Activated gamma-delta T cell (primary cell): ENCODE data around the gene IL1RAPL2.
"Not testable (repeated sequence)": the region's sequence is repeated elsewhere in the genome, so short reads cannot be mapped to it uniquely, and the experiment has no call there.

Experiments
- DNase-seq: peaks from one replicate; lab custom pipeline; 2025; lab: John Stamatoyannopoulos, UW

IL1RAPL2 gene

DNA sequence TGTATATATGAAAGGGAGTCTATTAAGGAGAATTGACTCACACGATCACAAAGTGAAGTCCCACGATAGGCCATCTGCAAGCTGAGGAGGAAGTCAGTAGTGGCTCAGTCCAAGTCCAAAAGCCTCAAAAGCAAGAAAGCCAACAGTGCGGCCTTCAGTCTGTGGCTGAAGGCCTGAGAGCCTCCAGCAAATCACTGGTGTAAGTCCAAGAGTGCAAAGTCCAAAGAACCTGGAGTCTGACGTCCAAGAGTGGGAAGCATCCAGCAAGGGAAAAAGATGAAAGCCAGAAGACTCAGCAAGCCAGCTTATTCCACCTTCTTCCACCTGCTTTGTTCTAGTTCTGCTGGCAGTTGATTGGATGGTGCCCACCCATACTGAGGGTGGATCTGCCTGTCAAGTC is 104.1 kb downstream of the IL1RAPL2 start:
- DNase-seq, result no peak

DNA sequence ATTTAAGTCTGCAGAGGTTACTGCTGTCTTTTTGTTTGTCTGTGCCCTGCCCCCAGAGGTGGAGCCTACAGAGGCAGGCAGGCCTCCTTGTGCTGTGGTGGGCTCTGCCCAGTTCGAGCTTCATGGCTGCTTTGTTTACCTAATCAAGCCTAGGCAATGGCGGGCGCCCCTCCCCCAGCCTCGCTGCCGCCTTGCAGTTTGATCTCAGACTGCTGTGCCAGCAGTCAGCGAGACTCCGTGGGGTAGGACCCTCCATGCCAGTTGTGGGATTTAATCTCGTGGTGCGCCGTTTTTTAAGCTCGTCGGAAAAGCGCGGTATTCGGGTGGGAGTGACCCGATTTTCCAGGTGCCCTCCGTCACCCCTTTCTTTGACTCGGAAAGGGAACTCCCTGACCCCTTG is 111.5 kb downstream of the IL1RAPL2 start:
- not testable (repeated sequence) for DNase-seq

DNA sequence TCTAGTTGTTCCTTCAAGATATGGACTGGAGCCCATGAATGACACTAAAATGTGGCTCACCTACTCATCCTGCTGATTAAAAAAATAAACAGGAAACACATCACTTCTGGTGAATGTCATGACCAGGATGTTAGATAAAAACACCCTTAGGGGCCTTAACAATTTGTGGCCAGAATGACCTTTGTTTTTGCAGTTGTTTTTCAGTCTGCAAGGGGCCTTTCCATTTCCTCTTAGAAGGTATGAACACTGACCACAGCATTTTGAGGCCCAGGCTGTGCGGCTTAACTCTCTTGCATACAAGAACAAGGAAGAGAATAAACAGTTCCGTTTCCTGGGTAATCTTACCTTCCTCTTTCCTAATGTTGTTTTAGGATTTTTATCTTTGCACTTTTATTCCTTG is 113.2 kb downstream of the IL1RAPL2 start:
- no peak for DNase-seq

DNA sequence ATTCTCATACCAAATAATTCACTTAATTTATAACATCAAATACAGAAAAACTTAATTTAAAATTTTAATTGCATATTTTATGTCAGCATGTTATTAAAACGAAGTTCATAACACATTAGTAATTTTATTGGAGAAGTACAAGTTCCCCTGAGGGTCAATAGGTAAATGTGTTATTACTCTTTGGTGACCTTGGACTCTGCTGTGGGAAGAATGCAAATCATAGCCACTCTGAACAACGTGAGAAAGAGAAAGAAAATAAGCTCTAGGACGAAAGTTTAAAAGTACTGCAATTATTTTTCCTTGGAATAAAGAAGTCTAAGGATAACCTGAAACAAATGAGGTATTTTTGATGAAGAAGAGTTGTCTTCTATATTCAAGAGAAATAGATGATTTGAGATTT is 115.2 kb downstream of the IL1RAPL2 start:
- DNase-seq, result no peak

DNA sequence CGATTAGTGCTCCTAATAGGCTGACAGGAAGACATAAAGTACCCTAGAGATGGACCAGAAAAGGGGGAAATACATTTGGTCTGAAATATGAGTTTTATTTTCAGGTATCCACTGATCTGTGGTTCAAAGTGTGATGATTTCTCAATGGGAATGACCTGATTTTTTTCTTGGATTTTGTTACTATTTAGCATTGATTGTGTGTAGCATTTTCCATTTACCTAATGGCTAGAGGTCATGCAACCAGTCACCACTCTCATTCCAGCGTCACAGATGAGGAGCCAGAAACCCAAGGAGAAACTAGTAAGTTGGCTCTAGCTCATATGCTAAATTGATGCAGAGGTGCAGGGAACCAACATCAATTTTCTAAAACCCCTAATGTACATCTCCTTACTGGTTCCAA is 118.1 kb downstream of the IL1RAPL2 start:
- DNase-seq, result no peak

DNA sequence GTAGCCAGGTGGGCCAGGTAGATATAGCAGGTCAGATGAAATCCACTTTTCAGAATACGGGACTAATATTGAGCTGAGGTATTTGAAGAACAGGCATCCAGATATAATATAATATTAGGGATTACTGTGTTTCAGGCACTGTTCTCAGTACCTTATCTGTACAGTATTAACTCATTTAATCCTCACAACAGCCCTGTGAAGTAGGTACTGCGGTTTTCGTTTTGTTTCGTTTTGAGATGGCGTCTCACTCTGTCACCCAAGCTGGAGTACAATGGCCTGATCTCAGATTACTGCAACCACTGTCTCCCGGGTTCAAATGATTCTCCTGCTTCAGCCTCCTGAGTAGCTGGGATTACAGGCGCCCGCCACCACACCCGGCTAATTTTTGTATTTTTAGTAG is 129.6 kb downstream of the IL1RAPL2 start:
- DNase-seq, result no peak

DNA sequence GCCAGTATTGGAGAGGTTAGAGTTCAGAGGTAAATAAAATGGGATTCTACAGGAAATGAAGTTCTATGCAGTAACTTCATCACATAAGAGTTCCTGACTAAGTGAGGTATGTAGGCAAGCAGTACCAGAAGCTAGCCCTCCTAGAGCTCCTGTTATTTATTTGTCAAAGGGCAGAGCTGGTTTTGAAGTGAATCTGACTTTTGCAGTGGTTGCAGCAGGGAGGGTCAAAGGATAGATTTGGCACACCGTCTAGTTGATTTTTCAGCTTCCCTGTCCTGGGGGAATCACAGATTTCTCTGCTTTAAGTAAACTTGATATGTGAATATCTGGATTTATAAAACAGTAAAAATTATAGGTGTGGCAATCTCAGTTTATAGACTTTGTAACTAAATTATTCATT is 130.7 kb downstream of the IL1RAPL2 start:
- DNase-seq, result no peak

DNA sequence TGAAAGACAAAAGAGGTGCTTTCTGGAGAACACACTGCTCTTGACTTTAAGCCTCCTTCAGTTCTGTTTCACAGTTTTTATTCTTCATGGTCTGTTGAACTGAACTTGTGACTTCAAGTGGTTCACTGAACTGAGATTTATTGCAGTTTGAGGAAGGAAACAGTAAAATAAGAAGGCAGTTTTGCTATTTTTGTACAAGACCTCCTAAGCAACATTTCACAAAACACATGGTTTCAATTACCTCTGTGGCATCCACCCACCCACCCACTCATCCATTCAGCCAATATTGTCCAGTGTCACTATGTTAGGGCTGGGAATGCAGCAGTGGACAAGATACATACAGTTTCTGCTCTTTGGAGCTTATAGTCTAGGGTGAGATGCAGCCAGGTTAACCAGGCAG is 131.3 kb downstream of the IL1RAPL2 start:
- DNase-seq, result no peak

DNA sequence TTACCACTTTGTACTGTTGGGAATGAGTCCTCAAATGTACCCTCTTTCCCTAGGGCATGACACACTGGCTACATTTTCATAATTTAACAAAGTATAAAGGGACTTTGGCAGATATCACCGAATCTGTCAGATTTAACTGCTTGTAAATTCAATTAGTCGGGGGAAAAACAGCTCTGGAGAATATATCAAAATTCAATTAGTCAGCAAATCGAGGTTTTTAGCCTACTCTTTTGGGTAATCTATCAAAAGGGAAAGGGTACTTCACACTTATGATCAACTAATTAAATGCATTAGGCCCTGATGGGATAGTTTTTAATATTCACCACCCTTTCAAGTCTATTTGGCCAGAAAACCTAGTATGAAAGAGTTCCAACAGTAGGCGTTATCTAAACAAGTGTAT is 141.0 kb downstream of the IL1RAPL2 start:
- DNase-seq, result no peak

DNA sequence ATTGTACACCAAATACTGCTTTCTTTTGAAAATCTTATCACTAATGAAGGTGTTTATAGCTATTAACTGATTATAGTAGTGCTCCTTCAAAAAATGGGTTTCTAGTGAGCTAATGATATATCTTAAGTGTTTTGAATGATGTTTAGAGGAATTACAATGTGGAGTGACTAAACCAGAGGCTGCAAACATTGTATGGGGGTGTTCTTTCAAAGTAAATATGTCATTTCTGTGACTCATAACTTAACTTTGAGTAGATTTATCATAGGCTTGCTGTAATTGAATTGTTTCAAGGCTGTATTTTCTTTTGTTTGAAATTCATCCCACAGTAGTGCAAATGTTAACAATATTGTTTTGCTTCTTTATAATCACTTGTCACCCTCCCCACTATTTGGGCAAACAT is 141.6 kb downstream of the IL1RAPL2 start:
- no peak for DNase-seq

DNA sequence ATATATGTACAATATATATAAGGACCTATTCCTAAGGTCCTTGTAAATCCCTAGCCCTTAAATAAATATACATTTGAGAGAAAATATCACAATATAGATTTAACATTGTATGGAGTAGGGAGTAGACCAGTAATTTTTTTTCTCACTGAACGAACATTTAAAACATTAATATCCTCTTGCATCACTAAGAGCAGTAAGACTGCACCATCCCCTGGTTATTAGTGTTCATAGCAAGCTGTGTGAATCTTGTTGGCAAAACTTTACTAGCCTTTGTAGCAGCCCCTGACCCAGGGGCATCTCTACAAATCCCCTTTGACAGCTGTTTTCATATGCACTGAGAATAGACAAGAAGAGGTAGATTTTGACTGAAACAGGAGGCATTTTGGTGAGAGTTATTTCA is 146.5 kb downstream of the IL1RAPL2 start:
- no peak for DNase-seq

DNA sequence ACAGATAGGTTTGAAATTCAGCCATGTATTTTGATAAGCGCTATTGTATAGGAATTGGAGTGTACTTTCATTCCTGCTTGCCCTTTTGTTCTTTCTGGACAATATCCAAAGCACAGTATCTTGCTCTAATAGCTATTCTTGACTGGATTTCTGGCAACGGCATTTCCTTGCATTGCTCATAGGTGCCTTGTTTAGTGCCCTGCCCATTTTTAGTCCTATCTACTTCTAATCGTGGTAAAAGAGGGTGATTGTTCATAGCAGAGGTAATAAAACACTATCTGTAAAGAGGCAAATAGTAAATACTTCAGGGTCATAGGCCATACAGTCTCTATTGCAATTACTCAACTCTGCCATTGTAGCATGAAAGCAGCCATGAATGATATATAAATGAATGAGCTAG is 155.9 kb downstream of the IL1RAPL2 start:
- no peak for DNase-seq

DNA sequence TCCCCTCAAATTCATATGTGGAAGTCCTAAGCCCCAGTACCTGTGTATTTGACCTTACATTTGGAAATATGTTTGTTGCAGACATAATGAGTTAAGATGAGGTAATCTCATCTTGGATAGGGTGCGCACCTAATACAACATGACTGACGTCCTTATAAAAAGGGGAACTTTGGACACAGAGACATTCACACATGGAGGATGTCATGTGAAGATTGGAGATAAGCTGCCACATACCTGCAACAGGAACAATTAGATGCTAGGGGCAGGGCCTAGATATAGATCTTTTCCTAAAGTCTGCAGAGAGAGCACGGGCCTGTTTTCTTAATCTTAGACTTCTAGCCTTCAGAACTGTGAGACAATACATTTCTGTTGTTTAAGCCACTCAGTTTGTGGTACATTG is 162.5 kb downstream of the IL1RAPL2 start:
- DNase-seq, result no peak

DNA sequence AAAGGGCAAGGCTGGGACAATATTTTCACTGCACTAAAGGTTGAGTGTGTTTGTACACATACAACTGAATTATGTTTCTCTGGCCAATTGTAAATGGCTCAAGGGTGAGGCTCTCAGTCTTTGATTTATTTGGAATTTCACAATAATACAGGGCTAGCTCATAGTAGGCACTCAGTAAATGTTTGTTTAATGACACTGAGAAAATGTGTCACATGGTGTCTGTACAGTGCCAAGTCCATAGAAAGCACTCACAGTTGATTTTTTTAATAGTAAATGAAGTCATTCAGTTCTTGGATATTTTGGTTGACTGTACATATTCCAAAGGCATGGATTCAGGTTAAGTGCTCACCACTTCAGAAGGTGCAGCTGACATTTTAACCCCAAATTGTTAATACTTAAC is 176.4 kb downstream of the IL1RAPL2 start:
- DNase-seq, result no peak

DNA sequence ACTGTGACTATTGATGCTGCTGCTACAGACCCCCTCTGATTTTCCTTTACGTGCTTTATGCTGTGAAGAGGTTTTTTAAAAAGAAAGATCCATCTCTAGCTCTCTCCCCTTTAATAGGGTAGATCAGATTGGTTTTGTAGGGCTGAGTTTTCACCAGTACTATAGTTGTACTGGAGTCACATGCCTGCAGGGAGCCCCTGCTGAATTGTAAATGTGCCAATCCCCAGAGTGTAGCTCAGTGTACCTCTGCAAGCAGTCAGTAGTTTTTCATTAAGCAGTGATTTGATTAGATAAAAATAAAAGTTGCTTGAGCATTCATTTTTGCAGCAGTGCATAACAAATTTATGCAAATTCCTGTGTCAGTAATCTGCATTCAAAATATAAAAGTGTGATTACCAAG is 179.2 kb downstream of the IL1RAPL2 start:
- DNase-seq, result no peak

DNA sequence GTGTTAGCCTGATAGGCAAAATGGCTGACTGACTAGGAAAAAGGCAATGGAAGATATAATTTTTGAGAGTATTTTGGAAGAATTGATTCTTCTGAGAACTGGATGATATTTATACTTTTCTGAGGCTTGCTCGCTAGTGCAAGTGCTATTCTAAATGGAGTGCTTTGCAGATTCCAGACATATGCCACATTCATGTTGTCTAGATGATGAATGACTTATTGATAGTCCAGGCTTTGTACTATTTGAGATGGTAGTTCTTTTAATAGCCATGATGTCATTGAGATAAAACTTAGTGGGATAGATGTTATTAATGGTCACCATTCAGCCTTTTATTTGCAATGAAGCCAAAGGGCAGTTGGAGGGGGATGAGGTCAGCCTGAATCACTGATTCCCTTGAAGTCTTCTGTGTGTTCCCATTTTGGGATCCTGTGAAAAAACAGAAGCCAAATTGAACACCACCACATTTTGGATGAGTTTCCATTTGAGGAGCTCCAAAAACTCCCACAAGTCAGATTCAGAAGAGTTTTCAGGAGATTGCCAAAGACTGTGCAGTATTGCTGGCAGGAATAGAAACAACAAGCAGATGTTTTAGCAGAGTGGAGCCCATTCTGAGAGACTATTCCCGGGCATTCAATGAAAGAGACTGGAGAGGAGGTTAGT is 184.1 kb downstream of the IL1RAPL2 start:
- DNase-seq, result no peak

DNA sequence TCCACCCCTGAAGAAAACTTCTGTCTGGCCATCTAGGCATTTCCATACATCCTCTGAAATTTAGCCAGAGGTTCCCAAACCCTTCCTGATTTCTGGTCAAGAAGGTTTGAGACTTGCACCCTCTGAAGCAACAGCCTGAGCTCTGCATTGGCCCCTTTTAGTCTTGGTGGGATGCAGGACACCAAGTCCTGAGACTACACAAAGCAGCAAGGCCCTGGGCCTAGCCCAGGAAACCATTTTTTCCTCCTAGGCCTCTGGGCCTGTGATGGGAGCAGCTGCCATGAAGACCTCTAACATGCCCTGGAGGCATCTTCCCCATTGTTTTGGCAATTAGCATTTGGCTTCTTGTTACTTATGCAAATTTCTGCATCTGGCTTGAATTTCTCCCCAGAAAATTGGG is 196.6 kb downstream of the IL1RAPL2 start:
- DNase-seq, result no peak

DNA sequence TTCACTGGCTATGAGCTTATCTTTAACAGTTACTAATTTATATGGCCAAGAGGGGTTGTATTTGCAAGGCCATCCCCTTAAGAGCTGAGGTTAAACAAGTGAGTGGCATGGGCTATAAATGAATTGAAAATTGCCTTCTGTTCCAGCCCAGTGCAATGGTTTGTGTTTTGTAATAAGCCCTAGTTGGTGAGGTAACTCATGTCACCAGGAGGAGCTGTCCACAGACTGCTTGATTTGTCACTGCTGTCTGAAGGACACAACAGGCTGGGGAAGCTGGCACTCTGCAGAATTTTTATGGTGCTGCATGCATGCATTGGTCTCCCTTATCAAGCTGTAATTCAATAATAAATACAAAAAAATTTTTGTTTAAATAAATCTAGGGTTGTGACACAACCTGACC is 223.8 kb downstream of the IL1RAPL2 start:
- DNase-seq, result no peak

DNA sequence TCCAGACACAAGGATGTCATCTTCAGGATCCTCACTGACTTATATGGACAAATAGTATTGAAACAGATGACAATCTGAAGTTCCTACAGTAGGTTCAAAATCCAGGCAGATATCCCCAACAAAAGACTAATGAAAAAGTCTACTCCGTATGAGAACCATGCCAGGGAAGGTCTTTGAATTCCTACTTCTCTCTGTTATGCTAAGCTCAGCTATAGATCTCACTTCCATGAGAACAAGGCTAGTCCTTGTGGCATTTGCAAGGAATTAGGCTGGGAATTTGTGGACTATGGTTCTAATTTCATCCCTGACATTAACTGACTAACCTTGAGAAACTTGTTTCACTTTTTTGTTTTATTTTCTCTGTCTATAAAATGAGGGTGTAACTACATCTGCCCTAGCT is 229.8 kb downstream of the IL1RAPL2 start:
- no peak for DNase-seq

DNA sequence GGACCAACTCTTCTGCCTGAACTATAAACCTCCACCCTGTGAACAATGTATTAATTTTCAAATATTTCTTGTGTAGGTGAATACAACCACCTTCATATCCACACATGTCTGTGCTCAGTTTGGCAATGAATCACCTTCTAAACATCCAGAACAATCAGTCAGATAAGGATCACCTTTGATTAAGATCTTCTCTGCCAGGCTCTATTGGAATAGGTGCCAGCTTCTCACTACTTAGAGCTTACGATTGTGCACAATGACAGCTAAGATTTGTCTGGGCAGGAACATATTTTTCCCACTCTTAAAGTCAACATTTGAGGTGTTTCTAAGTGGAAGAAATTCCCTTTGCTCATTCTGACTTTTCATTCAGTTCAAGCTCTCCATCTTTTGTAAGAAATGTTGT is 237.2 kb downstream of the IL1RAPL2 start:
- DNase-seq, result no peak

DNA sequence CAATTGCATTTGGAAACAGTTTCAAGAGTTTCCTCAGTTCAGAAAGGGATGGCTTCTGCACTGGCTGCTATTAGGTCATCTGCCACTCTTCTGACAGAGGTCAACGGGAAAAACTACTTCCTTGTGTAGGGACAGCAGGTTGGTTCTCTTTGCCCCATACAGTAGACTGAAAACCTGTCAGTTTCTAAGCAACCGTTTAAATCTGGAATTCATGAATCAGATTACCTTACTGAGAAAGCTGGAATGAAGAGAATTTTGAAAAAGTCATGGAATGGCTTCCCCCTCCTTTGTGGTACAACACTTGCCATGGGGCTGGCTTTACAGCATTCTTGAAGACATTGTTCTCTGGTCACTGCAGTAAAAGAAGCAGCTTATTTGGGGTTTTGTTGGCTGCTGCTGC is 240.3 kb downstream of the IL1RAPL2 start:
- DNase-seq, result no peak

DNA sequence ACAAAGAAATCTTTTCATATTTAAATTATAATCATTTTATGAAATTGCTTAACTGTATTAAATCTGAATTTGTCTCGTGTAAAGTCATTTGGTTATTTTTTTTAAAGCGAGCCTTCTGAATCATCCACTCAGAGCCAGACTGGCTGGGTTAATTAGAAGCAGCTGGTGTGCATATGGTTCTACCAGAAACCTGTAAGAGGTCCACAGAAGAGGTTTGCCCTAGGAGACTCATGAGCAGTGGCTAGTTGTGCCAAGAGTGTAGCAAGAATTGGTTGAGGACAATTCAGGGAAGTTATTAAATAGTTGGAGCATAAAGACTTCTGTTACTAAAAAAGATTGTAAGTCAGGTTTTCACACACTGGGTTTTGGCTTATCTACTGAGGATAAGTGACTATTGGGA is 267.4 kb downstream of the IL1RAPL2 start:
- DNase-seq, result no peak

DNA sequence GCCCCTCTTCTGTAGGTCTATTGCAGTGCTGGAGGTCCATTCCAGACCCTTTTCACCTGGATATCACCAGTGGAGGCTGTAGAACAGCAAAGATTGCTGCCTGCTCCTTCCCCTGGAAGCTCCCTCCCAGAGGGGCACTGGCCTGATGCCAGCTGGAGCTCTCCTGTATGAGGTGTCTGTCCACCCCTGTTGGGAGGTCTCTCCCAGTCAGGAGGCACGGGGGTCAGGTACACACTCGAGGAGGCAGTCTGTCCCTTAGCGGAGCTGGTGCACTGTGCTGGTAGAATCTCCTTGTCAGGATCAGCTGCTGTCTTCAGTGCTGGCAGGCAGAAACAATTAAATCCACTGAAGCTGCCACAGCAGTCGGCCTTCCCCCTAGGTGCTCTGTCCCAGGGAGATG is 276.6 kb downstream of the IL1RAPL2 start:
- DNase-seq, result no peak

DNA sequence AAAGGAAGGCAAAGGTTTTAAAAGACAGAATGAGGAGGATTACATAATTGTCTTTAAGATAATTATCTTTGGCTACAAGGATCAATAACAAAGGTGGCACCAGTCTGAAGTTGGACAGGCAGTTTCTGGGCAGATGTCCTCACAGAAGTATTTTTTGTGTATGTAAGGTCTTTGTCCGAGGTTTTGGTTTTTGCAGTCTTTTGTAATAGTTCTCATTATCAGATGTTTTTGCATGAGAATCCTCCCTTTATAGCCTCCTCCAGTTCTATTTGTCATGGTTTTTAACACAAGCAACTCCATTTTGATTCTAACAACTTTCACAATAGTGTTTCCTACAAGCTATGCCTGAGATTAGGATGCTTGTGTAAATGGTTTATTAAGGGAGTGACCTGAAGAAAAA is 286.2 kb downstream of the IL1RAPL2 start:
- no peak for DNase-seq

DNA sequence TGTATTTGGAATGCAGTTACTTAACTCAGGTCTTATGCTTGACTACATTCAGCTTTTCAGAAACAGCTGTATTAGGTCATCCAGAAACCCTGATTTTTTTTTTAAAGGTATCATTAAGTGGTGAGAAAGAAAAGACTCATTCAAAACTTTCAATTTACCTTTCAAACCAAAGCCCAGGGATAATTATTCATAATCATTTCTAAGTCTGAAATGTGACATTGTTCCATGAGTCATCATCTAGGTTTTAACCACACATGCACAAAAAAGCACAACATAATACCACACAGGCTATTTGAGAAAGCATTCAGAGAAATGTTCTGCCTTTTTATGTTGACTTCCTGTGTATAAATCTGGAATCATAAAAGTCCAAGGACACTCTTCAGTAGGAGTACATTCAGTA is 288.2 kb downstream of the IL1RAPL2 start:
- no peak for DNase-seq
